Fibroblast of villous mesenchyme (primary cell): Measurements from ENCODE around the gene SIRT7. TPM values are rescaled to one million over a fixed set of nuclear protein-coding genes. Genes with fewer than 3 reads are reported as not detected.

Experiments used
- DNase-seq: peaks from one replicate; pipeline ENCODE4 v3.0.0-alpha.2; 2010; ENCODE audit warnings: low read depth
- H3K4me3 ChIP-seq: 2 replicates; pipeline ENCODE4 v1.5.1; 2011; ENCODE audit warnings: low read depth, mild to moderate bottlenecking, low read length
- total RNA-seq: library from RNA; depleted of rRNA; stranded (reverse); fragments of >200 nt; gene quantifications from 2 replicates; pipeline ENCODE4 v1.2.3, GENCODE V29; 2012
- TF ChIP-seq, protein P1 (sequence below): IDR thresholded peaks from 2 replicates; pipeline ENCODE4 v1.5.1; 2012; ENCODE audit warnings: low read depth, mild to moderate bottlenecking, low read length; ENCODE audit not compliant: insufficient read depth

The SIRT7 gene
- total RNA-seq, 1 donor, result 14.7 TPM

GRCh38 chr17:81930142-81931125 lies 12.5 kb upstream of the SIRT7 start:
- no peak overlapping the region for H3K4me3 ChIP-seq
- no peak for DNase-seq
- TF ChIP-seq, protein P1, sequence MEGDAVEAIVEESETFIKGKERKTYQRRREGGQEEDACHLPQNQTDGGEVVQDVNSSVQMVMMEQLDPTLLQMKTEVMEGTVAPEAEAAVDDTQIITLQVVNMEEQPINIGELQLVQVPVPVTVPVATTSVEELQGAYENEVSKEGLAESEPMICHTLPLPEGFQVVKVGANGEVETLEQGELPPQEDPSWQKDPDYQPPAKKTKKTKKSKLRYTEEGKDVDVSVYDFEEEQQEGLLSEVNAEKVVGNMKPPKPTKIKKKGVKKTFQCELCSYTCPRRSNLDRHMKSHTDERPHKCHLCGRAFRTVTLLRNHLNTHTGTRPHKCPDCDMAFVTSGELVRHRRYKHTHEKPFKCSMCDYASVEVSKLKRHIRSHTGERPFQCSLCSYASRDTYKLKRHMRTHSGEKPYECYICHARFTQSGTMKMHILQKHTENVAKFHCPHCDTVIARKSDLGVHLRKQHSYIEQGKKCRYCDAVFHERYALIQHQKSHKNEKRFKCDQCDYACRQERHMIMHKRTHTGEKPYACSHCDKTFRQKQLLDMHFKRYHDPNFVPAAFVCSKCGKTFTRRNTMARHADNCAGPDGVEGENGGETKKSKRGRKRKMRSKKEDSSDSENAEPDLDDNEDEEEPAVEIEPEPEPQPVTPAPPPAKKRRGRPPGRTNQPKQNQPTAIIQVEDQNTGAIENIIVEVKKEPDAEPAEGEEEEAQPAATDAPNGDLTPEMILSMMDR, result no peak

GRCh38 chr17:81929253-81930141 lies 11.5 kb upstream of the SIRT7 start:
- TF ChIP-seq, protein P1, result no peak
- no peak overlapping the region for H3K4me3 ChIP-seq
- DNase-seq, result no peak

DNA sequence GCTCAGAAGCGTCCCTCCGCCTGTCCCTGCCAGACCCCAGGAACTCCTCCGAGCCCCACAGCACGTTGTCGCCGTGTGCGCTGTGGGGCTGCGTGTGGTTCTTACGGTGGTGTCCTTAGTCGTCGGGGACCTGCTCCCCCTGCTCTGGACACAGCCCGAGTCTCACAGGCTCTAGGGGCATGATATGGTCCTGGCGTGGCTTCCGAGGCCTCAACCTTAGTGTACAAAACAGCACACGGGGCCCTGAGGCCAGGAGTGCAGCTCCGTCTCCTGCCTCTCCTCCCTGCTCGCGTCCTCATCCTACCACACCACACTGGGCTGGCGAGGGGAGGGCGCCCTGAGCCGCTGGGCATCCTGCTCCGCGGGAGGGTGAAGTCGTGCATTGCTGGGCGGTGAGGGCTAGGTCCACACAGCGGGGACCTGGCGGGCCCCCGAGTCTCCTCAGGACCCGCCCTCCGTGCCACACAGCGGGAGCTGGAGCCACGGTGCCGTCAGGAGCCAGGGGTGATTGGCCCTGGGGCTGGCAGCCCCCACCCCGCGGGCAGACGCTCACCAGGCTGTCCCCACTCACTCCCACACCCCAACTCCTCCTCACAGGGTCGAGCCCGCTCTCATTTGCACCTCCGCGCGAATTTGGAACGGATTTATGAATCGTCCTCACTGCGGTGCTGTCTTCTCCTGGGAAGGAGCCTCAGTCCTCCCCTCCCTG lies 10.7 kb upstream of the SIRT7 start:
- DNase-seq, result no peak
- TF ChIP-seq, protein P1, result no peak
- H3K4me3 ChIP-seq, result peak overlapping the region; percentile 82

GRCh38 chr17:81927653-81928543 lies 9.9 kb upstream of the SIRT7 start, which contains the start of gene MAFG:
Gene MAFG (minus strand): TSS chr17:81927735. CDS start chr17:81923185, 4,550 bp downstream.
- TF ChIP-seq, protein P1, result peak; percentile 40
- peak within 1 kb of the TSS; percentile 82 for H3K4me3 ChIP-seq
- peak; percentile 96 for DNase-seq

- peak overlapping the region; percentile 82 for H3K4me3 ChIP-seq
- no peak for DNase-seq
- TF ChIP-seq, protein P1, result no peak
These were observed 9.2 kb upstream of the SIRT7 start for GRCh38 chr17:81927152-81927652.
